ENCODE measurements around the gene SMIM20. TPM values are rescaled to one million over a fixed set of nuclear protein-coding genes. Genes with fewer than 3 reads are reported as not detected.

Gene SMIM20
- polyA plus RNA-seq, 1 donor from 2014 or later = 19.1 TPM

- Histone ChIP-seq H3K4me2 (ENCODE audit: low read length) (no peak overlapping the region), H3K9me2 (ENCODE audit: insufficient read depth, low read length) (no peaks in the 10 kb centered on the region), H3K9me3 (ENCODE audit: low read length) (no peaks in the 10 kb centered on the region), H3K9ac (ENCODE audit: low read length) (no peak overlapping the region), H3F3A (ENCODE audit: insufficient read depth, low read length, poor library complexity, severe bottlenecking) (no peaks in the 10 kb centered on the region), H3K36me3 (ENCODE audit: insufficient read depth, low read length) (no peaks in the 10 kb centered on the region), H4K20me1 (ENCODE audit: insufficient read depth) (no peaks in the 10 kb centered on the region), H2AFZ (ENCODE audit: low read depth, low read length) (no peak overlapping the region), H3K79me2 (replicated peaks; ENCODE audit: insufficient read depth, low read length) (no peaks in the 10 kb centered on the region), H3K4me3 (ENCODE audit: low read length) (no peak overlapping the region), H3K27me3 (ENCODE audit: insufficient read depth, low read depth, low read length) (no peaks in the 10 kb centered on the region), H3K27ac (ENCODE audit: low read length) (no peak overlapping the region)
- TF ChIP-seq POLR2AphosphoS5 (IDR thresholded peaks at IDR 0.05) = no peak
- TF ChIP-seq TAF1 (IDR thresholded peaks at IDR 0.05; ENCODE audit: low read depth) = no peak
- no peak for TF ChIP-seq EZH2 (IDR thresholded peaks at IDR 0.05; ENCODE audit: borderline replicate concordance, insufficient read depth, low read length, poor library complexity, severe bottlenecking)
These were observed 59.1 kb downstream of the SMIM20 start for GRCh38 chr4:25972984-25973745.

DNA sequence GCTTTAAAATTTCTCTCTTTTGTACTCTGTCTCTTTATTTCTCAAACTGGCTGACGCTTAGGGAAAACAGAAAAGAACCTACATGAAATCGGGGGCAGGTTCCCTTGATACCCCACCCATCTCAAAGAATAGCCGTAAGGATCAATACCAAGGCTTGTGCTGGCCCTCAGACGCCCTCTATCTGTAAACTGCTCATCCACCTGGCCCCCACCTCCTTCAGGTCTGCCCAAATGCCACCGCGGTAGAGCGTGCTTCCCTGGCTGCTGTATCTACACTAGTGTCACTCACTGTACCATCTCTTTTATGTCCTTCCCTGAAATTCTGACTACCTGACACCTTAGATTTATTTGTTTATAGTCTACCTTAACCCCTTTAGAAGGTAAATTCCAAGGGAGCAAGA, 62.8 kb downstream of the SMIM20 start:
- Histone ChIP-seq H3F3A (ENCODE audit: insufficient read depth, low read length, poor library complexity, severe bottlenecking) (no peaks in the 10 kb centered on the region), H3K27ac (ENCODE audit: low read length) (no peak overlapping the region), H3K9me2 (ENCODE audit: insufficient read depth, low read length) (no peaks in the 10 kb centered on the region), H3K79me2 (replicated peaks; ENCODE audit: insufficient read depth, low read length) (no peaks in the 10 kb centered on the region), H3K4me2 (ENCODE audit: low read length) (no peak overlapping the region), H2AFZ (ENCODE audit: low read depth, low read length) (no peak overlapping the region), H3K4me3 (ENCODE audit: low read length) (no peak overlapping the region), H3K27me3 (ENCODE audit: insufficient read depth, low read depth, low read length) (no peaks in the 10 kb centered on the region), H3K9me3 (ENCODE audit: low read length) (no peaks in the 10 kb centered on the region), H3K36me3 (ENCODE audit: insufficient read depth, low read length) (no peaks in the 10 kb centered on the region), H4K20me1 (ENCODE audit: insufficient read depth) (no peaks in the 10 kb centered on the region), H3K9ac (ENCODE audit: low read length) (no peak overlapping the region)
- no peak for TF ChIP-seq EP300 (conservative IDR thresholded peaks at IDR 0.05; ENCODE audit: poor library complexity, severe bottlenecking)
- no peak for TF ChIP-seq SMC3 (conservative IDR thresholded peaks at IDR 0.05; ENCODE audit: poor library complexity)
- TF ChIP-seq RAD21 (conservative IDR thresholded peaks at IDR 0.05) = no peak
- no peak for TF ChIP-seq POLR2AphosphoS5 (IDR thresholded peaks at IDR 0.05)
- TF ChIP-seq, protein P1, sequence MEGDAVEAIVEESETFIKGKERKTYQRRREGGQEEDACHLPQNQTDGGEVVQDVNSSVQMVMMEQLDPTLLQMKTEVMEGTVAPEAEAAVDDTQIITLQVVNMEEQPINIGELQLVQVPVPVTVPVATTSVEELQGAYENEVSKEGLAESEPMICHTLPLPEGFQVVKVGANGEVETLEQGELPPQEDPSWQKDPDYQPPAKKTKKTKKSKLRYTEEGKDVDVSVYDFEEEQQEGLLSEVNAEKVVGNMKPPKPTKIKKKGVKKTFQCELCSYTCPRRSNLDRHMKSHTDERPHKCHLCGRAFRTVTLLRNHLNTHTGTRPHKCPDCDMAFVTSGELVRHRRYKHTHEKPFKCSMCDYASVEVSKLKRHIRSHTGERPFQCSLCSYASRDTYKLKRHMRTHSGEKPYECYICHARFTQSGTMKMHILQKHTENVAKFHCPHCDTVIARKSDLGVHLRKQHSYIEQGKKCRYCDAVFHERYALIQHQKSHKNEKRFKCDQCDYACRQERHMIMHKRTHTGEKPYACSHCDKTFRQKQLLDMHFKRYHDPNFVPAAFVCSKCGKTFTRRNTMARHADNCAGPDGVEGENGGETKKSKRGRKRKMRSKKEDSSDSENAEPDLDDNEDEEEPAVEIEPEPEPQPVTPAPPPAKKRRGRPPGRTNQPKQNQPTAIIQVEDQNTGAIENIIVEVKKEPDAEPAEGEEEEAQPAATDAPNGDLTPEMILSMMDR (IDR thresholded peaks at IDR 0.05; ENCODE audit: poor library complexity, severe bottlenecking) = no peak
- TF ChIP-seq, protein P2, sequence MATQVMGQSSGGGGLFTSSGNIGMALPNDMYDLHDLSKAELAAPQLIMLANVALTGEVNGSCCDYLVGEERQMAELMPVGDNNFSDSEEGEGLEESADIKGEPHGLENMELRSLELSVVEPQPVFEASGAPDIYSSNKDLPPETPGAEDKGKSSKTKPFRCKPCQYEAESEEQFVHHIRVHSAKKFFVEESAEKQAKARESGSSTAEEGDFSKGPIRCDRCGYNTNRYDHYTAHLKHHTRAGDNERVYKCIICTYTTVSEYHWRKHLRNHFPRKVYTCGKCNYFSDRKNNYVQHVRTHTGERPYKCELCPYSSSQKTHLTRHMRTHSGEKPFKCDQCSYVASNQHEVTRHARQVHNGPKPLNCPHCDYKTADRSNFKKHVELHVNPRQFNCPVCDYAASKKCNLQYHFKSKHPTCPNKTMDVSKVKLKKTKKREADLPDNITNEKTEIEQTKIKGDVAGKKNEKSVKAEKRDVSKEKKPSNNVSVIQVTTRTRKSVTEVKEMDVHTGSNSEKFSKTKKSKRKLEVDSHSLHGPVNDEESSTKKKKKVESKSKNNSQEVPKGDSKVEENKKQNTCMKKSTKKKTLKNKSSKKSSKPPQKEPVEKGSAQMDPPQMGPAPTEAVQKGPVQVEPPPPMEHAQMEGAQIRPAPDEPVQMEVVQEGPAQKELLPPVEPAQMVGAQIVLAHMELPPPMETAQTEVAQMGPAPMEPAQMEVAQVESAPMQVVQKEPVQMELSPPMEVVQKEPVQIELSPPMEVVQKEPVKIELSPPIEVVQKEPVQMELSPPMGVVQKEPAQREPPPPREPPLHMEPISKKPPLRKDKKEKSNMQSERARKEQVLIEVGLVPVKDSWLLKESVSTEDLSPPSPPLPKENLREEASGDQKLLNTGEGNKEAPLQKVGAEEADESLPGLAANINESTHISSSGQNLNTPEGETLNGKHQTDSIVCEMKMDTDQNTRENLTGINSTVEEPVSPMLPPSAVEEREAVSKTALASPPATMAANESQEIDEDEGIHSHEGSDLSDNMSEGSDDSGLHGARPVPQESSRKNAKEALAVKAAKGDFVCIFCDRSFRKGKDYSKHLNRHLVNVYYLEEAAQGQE (IDR thresholded peaks at IDR 0.05; ENCODE audit: borderline replicate concordance) = no peak
